Neural cell (in vitro differentiated cells): ENCODE results near the gene GAS5. TPM values are rescaled to one million over a fixed set of nuclear protein-coding genes. Genes with fewer than 3 reads are reported as not detected.

Source experiments
- H2AFZ ChIP-seq: fragments of 200-600, 300-800 bp; sonication (generic), shearing (Covaris generic); 2 replicates; pipeline ENCODE4 v1.6.0; 2014; ENCODE audit warnings: low read depth, mild to moderate bottlenecking, antibody characterized with exemption, low read length, moderate library complexity
- H3F3A ChIP-seq: fragments of 200-600 bp; shearing (Covaris generic); 2 replicates; pipeline ENCODE4 v1.6.1; 2016; ENCODE audit warnings: mild to moderate bottlenecking, moderate library complexity, mixed read lengths, antibody characterized with exemption, low read length; ENCODE audit not compliant: insufficient read depth, poor library complexity, severe bottlenecking
- H3K27ac ChIP-seq: fragments of 200-600, 300-800 bp; sonication (generic), shearing (Covaris generic); 2 replicates; pipeline ENCODE4 v1.5.1; 2014; ENCODE audit warnings: mild to moderate bottlenecking, low read length, moderate library complexity
- H3K27me3 ChIP-seq: fragments of 300-800, 200-600 bp; sonication (generic), shearing (Covaris generic); 2 replicates; pipeline ENCODE4 v1.6.0; 2014; ENCODE audit warnings: mild to moderate bottlenecking, low read depth, low read length, moderate library complexity; ENCODE audit not compliant: insufficient read depth
- H3K36me3 ChIP-seq: fragments of 300-800, 200-600 bp; sonication (generic), shearing (Covaris generic); 2 replicates; pipeline ENCODE4 v1.5.1; 2014; ENCODE audit warnings: mild to moderate bottlenecking, antibody characterized with exemption, low read length, moderate library complexity; ENCODE audit not compliant: insufficient read depth
- H3K4me2 ChIP-seq: fragments of 300-800, 200-600 bp; sonication (generic), shearing (Covaris generic); 2 replicates; pipeline ENCODE4 v1.6.0; 2014; ENCODE audit warnings: mild to moderate bottlenecking, low read length
- H3K4me3 ChIP-seq: fragments of 300-800, 200-600 bp; sonication (generic), shearing (Covaris generic); 2 replicates; pipeline ENCODE4 v1.5.1; 2014; ENCODE audit warnings: mild to moderate bottlenecking, low read length, moderate library complexity
- H3K79me2 ChIP-seq: fragments of 200-600 bp; shearing (Covaris generic); replicated peaks from 2 replicates; pipeline ENCODE4 v1.6.0; 2014; ENCODE audit warnings: mild to moderate bottlenecking, low read length, moderate library complexity; ENCODE audit not compliant: insufficient read depth
- H3K9ac ChIP-seq: fragments of 300-800, 200-600 bp; sonication (generic), shearing (Covaris generic); 2 replicates; pipeline ENCODE4 v1.6.1; 2016; ENCODE audit warnings: mild to moderate bottlenecking, low read length, mixed read lengths
- H3K9me2 ChIP-seq: fragments of 200-600 bp; shearing (Covaris generic); 2 replicates; pipeline ENCODE4 v1.6.1; 2016; ENCODE audit warnings: mild to moderate bottlenecking, low read length, mixed read lengths; ENCODE audit not compliant: insufficient read depth
- H3K9me3 ChIP-seq: fragments of 200-600, 300-800 bp; sonication (generic), shearing (Covaris generic); 2 replicates; pipeline ENCODE4 v1.6.1; 2016; ENCODE audit warnings: mild to moderate bottlenecking, mixed run types, low read length, moderate library complexity, mixed read lengths
- H4K20me1 ChIP-seq: fragments of 200-600 bp; shearing (Covaris generic); 2 replicates; pipeline ENCODE4 v1.6.1; 2016; ENCODE audit warnings: mild to moderate bottlenecking, mixed run types; ENCODE audit not compliant: insufficient read depth
- CTCF ChIP-seq: fragments of 450-650 bp; IDR thresholded peaks from 2 replicates; pipeline ENCODE4 v1.5.1; 2014; ENCODE audit warnings: antibody characterized with exemption, mild to moderate bottlenecking, moderate library complexity; ENCODE audit not compliant: poor library complexity, severe bottlenecking
- EP300 ChIP-seq: fragments of 450-650 bp; conservative IDR thresholded peaks from 2 replicates; pipeline ENCODE4 v1.6.1; 2014; ENCODE audit warnings: antibody characterized with exemption, mild to moderate bottlenecking, moderate library complexity; ENCODE audit not compliant: poor library complexity, severe bottlenecking
- EZH2 ChIP-seq: fragments of 200-600, 300-800 bp; shearing (Covaris generic), sonication (generic); IDR thresholded peaks from 2 replicates; pipeline ENCODE4 v1.6.1; 2014; ENCODE audit warnings: antibody characterized with exemption, low read length, borderline replicate concordance, mild to moderate bottlenecking; ENCODE audit not compliant: insufficient read depth, poor library complexity, severe bottlenecking
- MXI1 ChIP-seq: fragments of 450-650 bp; conservative IDR thresholded peaks from 2 replicates; pipeline ENCODE4 v1.6.1; 2014; ENCODE audit warnings: antibody characterized with exemption, mild to moderate bottlenecking; ENCODE audit not compliant: poor library complexity, severe bottlenecking
- POLR2AphosphoS5 ChIP-seq: IDR thresholded peaks from 2 replicates; pipeline ENCODE4 v1.6.1; 2012
- RAD21 ChIP-seq: fragments of 450-650 bp; conservative IDR thresholded peaks from 2 replicates; pipeline ENCODE4 v1.6.1; 2014; ENCODE audit warnings: antibody characterized with exemption, mild to moderate bottlenecking, moderate library complexity
- SMC3 ChIP-seq: fragments of 450-650 bp; conservative IDR thresholded peaks from 2 replicates; pipeline ENCODE4 v1.6.1; 2014; ENCODE audit warnings: antibody characterized with exemption, mild to moderate bottlenecking, moderate library complexity; ENCODE audit not compliant: poor library complexity
- TAF1 ChIP-seq: IDR thresholded peaks from 2 replicates; pipeline ENCODE4 v1.6.1; 2012; ENCODE audit warnings: low read depth
- polyA plus RNA-seq: library from polyadenylated mRNA; depleted of rRNA; stranded (reverse); fragments of >200 nt; gene quantifications from 2 replicates; pipeline ENCODE4 v1.2.3, GENCODE V29; 2014
- TF ChIP-seq, protein P1 (sequence below): IDR thresholded peaks from 2 replicates; pipeline ENCODE4 v1.6.1; 2012; ENCODE audit warnings: borderline replicate concordance

The GAS5 gene
- polyA plus RNA-seq, 1 donor from 2014 or later, result 1,182 TPM

- no peak overlapping the region for H3K4me2 ChIP-seq
Observed at GRCh38 chr1:173915596-173915995, 47.8 kb upstream of the GAS5 start.

DNA sequence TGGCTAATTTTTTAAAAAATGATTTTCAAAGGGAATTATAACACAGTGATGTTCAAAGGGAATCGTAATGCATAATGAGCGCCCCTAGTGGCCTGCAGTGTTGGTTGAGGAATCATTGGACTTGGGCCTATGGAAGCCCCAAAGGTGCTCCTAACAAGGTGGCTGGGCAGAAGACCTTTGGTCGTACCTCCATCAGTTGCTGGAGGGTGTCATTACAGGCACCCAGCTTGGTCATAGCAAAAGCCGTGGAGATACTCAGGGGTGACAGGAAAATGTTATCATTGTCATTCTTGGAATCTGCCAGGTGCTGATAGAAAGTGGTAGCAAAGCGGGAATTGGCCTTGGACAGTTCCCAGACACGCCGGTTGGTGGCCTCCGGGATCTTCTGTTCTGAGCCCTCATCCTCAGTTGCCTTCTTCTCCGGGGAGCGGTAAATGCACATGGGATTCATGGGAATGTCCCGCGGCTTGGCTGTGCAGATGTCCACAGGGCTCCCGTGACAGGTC, 46.6 kb upstream of the GAS5 start:
- Histone ChIP-seq H3K9ac (no peak overlapping the region), H3K36me3 (no peaks in the 10 kb centered on the region), H3K9me3 (no peaks in the 10 kb centered on the region), H3F3A (no peaks in the 10 kb centered on the region), H3K4me3 (no peak overlapping the region), H3K79me2 (no peaks in the 10 kb centered on the region), H3K27ac (no peak overlapping the region), H2AFZ (no peak overlapping the region), H4K20me1 (no peaks in the 10 kb centered on the region), H3K27me3 (no peaks in the 10 kb centered on the region), H3K4me2 (no peak overlapping the region), H3K9me2 (no peaks in the 10 kb centered on the region)
- TF ChIP-seq POLR2AphosphoS5 (no peak), MXI1 (no peak), EZH2 (no peak), CTCF (no peak), EP300 (no peak), RAD21 (no peak), TAF1 (no peak)
- TF ChIP-seq, protein P1, sequence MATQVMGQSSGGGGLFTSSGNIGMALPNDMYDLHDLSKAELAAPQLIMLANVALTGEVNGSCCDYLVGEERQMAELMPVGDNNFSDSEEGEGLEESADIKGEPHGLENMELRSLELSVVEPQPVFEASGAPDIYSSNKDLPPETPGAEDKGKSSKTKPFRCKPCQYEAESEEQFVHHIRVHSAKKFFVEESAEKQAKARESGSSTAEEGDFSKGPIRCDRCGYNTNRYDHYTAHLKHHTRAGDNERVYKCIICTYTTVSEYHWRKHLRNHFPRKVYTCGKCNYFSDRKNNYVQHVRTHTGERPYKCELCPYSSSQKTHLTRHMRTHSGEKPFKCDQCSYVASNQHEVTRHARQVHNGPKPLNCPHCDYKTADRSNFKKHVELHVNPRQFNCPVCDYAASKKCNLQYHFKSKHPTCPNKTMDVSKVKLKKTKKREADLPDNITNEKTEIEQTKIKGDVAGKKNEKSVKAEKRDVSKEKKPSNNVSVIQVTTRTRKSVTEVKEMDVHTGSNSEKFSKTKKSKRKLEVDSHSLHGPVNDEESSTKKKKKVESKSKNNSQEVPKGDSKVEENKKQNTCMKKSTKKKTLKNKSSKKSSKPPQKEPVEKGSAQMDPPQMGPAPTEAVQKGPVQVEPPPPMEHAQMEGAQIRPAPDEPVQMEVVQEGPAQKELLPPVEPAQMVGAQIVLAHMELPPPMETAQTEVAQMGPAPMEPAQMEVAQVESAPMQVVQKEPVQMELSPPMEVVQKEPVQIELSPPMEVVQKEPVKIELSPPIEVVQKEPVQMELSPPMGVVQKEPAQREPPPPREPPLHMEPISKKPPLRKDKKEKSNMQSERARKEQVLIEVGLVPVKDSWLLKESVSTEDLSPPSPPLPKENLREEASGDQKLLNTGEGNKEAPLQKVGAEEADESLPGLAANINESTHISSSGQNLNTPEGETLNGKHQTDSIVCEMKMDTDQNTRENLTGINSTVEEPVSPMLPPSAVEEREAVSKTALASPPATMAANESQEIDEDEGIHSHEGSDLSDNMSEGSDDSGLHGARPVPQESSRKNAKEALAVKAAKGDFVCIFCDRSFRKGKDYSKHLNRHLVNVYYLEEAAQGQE, result no peak

More at GRCh38 chr1:173915596-173915995, 47.8 kb upstream of the GAS5 start:
- H3K4me3 ChIP-seq, result no peak overlapping the region
- H3K27ac ChIP-seq, result no peak overlapping the region
- H4K20me1 ChIP-seq, result no peaks in the 10 kb centered on the region
- no peaks in the 10 kb centered on the region for H3K9me2 ChIP-seq
- H3K79me2 ChIP-seq, result no peaks in the 10 kb centered on the region
- H3K9me3 ChIP-seq, result no peaks in the 10 kb centered on the region
- no peaks in the 10 kb centered on the region for H3K27me3 ChIP-seq
- H3K36me3 ChIP-seq, result no peaks in the 10 kb centered on the region
- TF ChIP-seq, protein P1, result no peak
- no peak for TF ChIP-seq RAD21
- no peak for TF ChIP-seq SMC3
- no peaks in the 10 kb centered on the region for H3F3A ChIP-seq
- H3K9ac ChIP-seq, result no peak overlapping the region
- H2AFZ ChIP-seq, result no peak overlapping the region
